ENCODE data around the gene TMEM209.
"Not testable (repeated sequence)": the region's sequence is repeated elsewhere in the genome, so short reads cannot be mapped to it uniquely, and the experiment has no call there.

Gene TMEM209

DNA sequence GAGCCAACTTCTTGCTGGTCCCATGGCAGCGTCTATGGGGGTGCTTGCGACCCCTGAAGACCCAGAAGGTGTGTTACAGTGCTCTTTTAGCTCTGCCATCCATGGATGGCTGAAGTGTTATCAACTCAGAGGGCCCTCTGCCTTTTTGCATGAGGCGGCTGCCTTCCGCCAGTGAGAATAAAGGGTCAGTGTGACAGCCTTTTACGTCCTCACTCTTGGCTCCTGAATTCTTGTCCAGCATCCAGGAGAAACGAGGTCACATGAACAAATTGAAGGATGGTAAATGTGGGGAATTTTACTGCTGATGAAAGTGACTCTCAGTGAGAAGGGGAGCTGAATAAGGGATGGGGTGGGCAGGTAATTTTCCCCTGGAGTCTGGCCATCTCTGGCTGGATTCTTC, 26.6 kb upstream of the TMEM209 start:
- Histone ChIP-seq H3K27me3 (ENCODE audit: control insufficient read depth, insufficient read depth, low read length) (no peaks in the 10 kb centered on the region), H3K4me3 (ENCODE audit: low read depth, low read length) (no peak overlapping the region), H3K4me1 (ENCODE audit: control insufficient read depth, insufficient read depth, low read length) (peaks cover 16% of the 10 kb centered on the region), H3K27ac (ENCODE audit: low read depth, low read length) (no peak overlapping the region), H3K9ac (ENCODE audit: low read length) (no peak overlapping the region), H3K36me3 (ENCODE audit: control insufficient read depth, insufficient read depth, low read length) (no peaks in the 10 kb centered on the region), H3K9me3 (ENCODE audit: control insufficient read depth, insufficient read depth, low read depth, low read length) (peaks cover 7% of the 10 kb centered on the region; the same call in 1 of the 2 replicates)

- not testable (repeated sequence) for H3K9ac ChIP-seq (ENCODE audit: low read length); H3K4me3 ChIP-seq (ENCODE audit: low read depth, low read length); H3K36me3 ChIP-seq (ENCODE audit: control insufficient read depth, insufficient read depth, low read length); H3K9me3 ChIP-seq (ENCODE audit: control insufficient read depth, insufficient read depth, low read depth, low read length); H3K27ac ChIP-seq (ENCODE audit: low read depth, low read length); H3K27me3 ChIP-seq (ENCODE audit: control insufficient read depth, insufficient read depth, low read length)
- H3K4me1 ChIP-seq (ENCODE audit: control insufficient read depth, insufficient read depth, low read length) = peaks cover 16% of the 10 kb centered on the region
Measured at GRCh38 chr7:130229981-130230380, 24.8 kb upstream of the TMEM209 start.

- peaks cover 7% of the 10 kb centered on the region; the same call in 1 of the 2 replicates for H3K9me3 ChIP-seq (ENCODE audit: control insufficient read depth, insufficient read depth, low read depth, low read length)
- no peak overlapping the region; the same call in 1 of the 2 replicates for H3K27ac ChIP-seq (ENCODE audit: low read depth, low read length)
- no peaks in the 10 kb centered on the region for H3K27me3 ChIP-seq (ENCODE audit: control insufficient read depth, insufficient read depth, low read length)
- H3K9ac ChIP-seq (ENCODE audit: low read length) = no peak overlapping the region
- H3K4me3 ChIP-seq (ENCODE audit: low read depth, low read length) = no peak overlapping the region
- peaks cover 16% of the 10 kb centered on the region for H3K4me1 ChIP-seq (ENCODE audit: control insufficient read depth, insufficient read depth, low read length)
- no peaks in the 10 kb centered on the region for H3K36me3 ChIP-seq (ENCODE audit: control insufficient read depth, insufficient read depth, low read length)
Measured at GRCh38 chr7:130228840-130229502, 23.8 kb upstream of the TMEM209 start.

- Histone ChIP-seq H3K27ac (ENCODE audit: low read depth, low read length) (no peak overlapping the region; the same call in 1 of the 2 replicates), H3K9ac (ENCODE audit: low read length) (no peak overlapping the region), H3K9me3 (ENCODE audit: control insufficient read depth, insufficient read depth, low read depth, low read length) (peaks cover 7% of the 10 kb centered on the region; the same call in 1 of the 2 replicates), H3K4me3 (ENCODE audit: low read depth, low read length) (no peak overlapping the region), H3K27me3 (ENCODE audit: control insufficient read depth, insufficient read depth, low read length) (no peaks in the 10 kb centered on the region), H3K36me3 (ENCODE audit: control insufficient read depth, insufficient read depth, low read length) (no peaks in the 10 kb centered on the region), H3K4me1 (ENCODE audit: control insufficient read depth, insufficient read depth, low read length) (peaks cover 16% of the 10 kb centered on the region)
Measured at GRCh38 chr7:130227883-130228575, 22.8 kb upstream of the TMEM209 start.

GRCh38 chr7:130226333-130226732, 21.1 kb upstream of the TMEM209 start:
- H3K9me3 ChIP-seq (ENCODE audit: control insufficient read depth, insufficient read depth, low read depth, low read length) = peaks cover 7% of the 10 kb centered on the region; the same call in 1 of the 2 replicates
- no peak overlapping the region for H3K27ac ChIP-seq (ENCODE audit: low read depth, low read length)
- peaks cover 16% of the 10 kb centered on the region for H3K4me1 ChIP-seq (ENCODE audit: control insufficient read depth, insufficient read depth, low read length)
- no peaks in the 10 kb centered on the region for H3K36me3 ChIP-seq (ENCODE audit: control insufficient read depth, insufficient read depth, low read length)
- H3K4me3 ChIP-seq (ENCODE audit: low read depth, low read length) = no peak overlapping the region
- H3K9ac ChIP-seq (ENCODE audit: low read length) = no peak overlapping the region
- no peaks in the 10 kb centered on the region for H3K27me3 ChIP-seq (ENCODE audit: control insufficient read depth, insufficient read depth, low read length)

GRCh38 chr7:130224923-130225322, 19.7 kb upstream of the TMEM209 start:
- peaks cover 16% of the 10 kb centered on the region for H3K4me1 ChIP-seq (ENCODE audit: control insufficient read depth, insufficient read depth, low read length)
- not testable (repeated sequence) for H3K36me3 ChIP-seq (ENCODE audit: control insufficient read depth, insufficient read depth, low read length); H3K27ac ChIP-seq (ENCODE audit: low read depth, low read length); H3K9ac ChIP-seq (ENCODE audit: low read length); H3K27me3 ChIP-seq (ENCODE audit: control insufficient read depth, insufficient read depth, low read length); H3K4me3 ChIP-seq (ENCODE audit: low read depth, low read length); H3K9me3 ChIP-seq (ENCODE audit: control insufficient read depth, insufficient read depth, low read depth, low read length)

DNA sequence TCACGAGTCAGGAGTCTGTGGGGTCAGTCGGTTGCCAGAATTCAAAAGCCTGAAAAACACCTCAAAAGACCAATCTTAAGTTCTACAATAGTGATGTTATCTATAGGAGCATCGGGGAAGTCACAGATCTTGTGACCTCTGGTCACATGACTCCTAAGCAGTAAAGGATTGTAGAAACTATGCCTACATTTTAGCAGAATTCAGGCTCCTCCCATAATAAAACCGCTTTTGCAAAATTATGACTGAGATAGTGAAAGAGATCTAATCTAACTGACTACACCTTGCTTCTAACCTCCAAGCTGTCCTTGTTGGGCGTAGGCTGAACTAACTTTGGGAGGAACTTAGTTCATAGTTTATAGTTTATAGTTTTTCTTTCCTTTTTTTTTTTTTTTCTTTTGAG, 19.0 kb upstream of the TMEM209 start:
- peaks cover 15% of the 10 kb centered on the region for H3K4me1 ChIP-seq (ENCODE audit: control insufficient read depth, insufficient read depth, low read length)
- H3K36me3 ChIP-seq (ENCODE audit: control insufficient read depth, insufficient read depth, low read length) = no peaks in the 10 kb centered on the region
- H3K9ac ChIP-seq (ENCODE audit: low read length) = no peak overlapping the region
- no peaks in the 10 kb centered on the region for H3K9me3 ChIP-seq (ENCODE audit: control insufficient read depth, insufficient read depth, low read depth, low read length)
- H3K4me3 ChIP-seq (ENCODE audit: low read depth, low read length) = no peak overlapping the region
- no peaks in the 10 kb centered on the region for H3K27me3 ChIP-seq (ENCODE audit: control insufficient read depth, insufficient read depth, low read length)
- H3K27ac ChIP-seq (ENCODE audit: low read depth, low read length) = no peak overlapping the region

DNA sequence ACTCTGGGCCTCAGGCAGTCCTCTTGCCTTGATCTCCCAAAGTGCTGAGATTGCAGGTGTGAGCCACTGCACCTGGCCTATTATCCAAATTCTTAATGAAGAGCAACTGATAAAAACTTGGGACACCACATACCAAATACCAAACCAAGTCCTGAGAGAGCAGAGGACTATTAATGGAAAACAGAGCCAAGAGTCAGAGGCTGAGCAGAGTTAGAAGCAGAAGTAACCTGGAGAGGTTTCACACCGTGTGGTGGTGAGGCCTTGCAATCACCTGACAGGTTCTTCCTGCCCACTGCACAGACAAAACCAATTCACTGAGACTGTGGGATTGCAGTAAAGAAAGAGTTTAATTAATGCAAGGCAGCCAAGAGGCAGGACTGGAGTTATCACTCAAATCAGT, 18.4 kb upstream of the TMEM209 start:
- Histone ChIP-seq H3K9ac (ENCODE audit: low read length) (no peak overlapping the region), H3K36me3 (ENCODE audit: control insufficient read depth, insufficient read depth, low read length) (no peaks in the 10 kb centered on the region), H3K4me3 (ENCODE audit: low read depth, low read length) (no peak overlapping the region), H3K27ac (ENCODE audit: low read depth, low read length) (no peak overlapping the region), H3K4me1 (ENCODE audit: control insufficient read depth, insufficient read depth, low read length) (peaks cover 10% of the 10 kb centered on the region), H3K27me3 (ENCODE audit: control insufficient read depth, insufficient read depth, low read length) (no peaks in the 10 kb centered on the region), H3K9me3 (ENCODE audit: control insufficient read depth, insufficient read depth, low read depth, low read length) (no peaks in the 10 kb centered on the region)

DNA sequence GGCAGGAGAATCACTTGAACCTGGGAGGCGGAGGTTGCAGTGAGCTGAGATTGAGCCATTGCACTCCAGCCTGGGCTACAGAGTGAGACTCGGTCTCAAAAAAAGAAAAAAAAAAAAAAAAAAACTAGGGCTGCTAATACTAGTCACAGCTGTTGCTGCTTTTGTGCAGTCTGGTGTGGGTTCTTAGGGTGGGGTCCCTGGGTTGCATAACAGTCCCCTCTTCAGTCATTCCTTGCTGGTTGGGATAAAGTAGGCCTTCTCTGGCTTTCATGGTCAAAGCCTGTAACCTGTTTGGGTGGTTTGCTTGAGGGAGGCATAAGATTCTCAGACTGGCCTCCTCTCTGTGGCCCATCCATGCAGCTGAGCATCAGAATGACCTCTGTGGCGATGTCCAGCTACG, 16.5 kb upstream of the TMEM209 start:
- H3K36me3 ChIP-seq (ENCODE audit: control insufficient read depth, insufficient read depth, low read length) = no peaks in the 10 kb centered on the region
- no peak overlapping the region for H3K9ac ChIP-seq (ENCODE audit: low read length)
- H3K9me3 ChIP-seq (ENCODE audit: control insufficient read depth, insufficient read depth, low read depth, low read length) = no peaks in the 10 kb centered on the region
- no peak overlapping the region for H3K27ac ChIP-seq (ENCODE audit: low read depth, low read length)
- H3K4me3 ChIP-seq (ENCODE audit: low read depth, low read length) = no peak overlapping the region
- no peaks in the 10 kb centered on the region for H3K4me1 ChIP-seq (ENCODE audit: control insufficient read depth, insufficient read depth, low read length)
- no peaks in the 10 kb centered on the region for H3K27me3 ChIP-seq (ENCODE audit: control insufficient read depth, insufficient read depth, low read length)

- Histone ChIP-seq H3K27ac (ENCODE audit: low read depth, low read length) (no peak overlapping the region), H3K4me1 (ENCODE audit: control insufficient read depth, insufficient read depth, low read length) (no peaks in the 10 kb centered on the region), H3K4me3 (ENCODE audit: low read depth, low read length) (no peak overlapping the region), H3K27me3 (ENCODE audit: control insufficient read depth, insufficient read depth, low read length) (no peaks in the 10 kb centered on the region), H3K36me3 (ENCODE audit: control insufficient read depth, insufficient read depth, low read length) (no peaks in the 10 kb centered on the region), H3K9ac (ENCODE audit: low read length) (no peak overlapping the region), H3K9me3 (ENCODE audit: control insufficient read depth, insufficient read depth, low read depth, low read length) (no peaks in the 10 kb centered on the region)
Measured at GRCh38 chr7:130219871-130220270, 14.7 kb upstream of the TMEM209 start.

DNA sequence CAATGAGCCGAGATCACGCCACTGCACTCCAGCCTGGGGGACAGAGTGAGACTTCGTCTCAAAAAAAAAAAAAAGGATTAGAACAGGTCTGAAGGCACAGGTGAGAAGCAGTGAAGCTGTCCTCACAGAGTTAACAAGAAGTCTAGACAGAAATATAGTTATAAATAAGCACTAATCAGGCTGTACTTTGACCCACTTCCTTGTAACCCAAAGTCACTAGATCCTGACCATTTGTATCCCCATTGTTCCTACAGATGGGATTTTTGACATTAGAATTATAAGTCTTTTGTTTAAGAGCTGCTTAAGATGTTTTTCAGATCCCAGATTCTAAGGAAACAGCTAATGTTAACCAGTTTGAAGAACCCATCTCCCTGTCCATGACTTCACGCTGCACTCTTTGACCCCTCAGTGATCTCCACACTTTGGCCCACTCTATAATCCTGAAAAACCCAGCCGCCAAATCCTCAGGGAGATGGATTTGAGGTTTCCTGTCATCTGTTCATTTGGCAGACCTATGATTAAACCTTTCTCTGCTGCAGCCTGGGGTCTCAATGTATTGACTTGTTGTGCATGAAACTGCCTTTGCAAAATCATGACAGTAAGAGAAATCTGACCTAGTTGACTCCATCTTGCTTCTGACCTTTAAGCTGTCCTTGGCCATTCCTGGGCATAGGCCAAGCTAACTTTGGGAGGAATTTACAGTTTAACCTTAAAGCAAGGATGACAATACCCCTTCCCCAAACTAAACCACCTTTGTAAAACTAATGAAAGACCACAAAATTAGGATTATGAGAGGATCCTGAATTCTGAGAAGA, 13.8 kb upstream of the TMEM209 start:
- Histone ChIP-seq H3K27me3 (ENCODE audit: control insufficient read depth, insufficient read depth, low read length) (no peaks in the 10 kb centered on the region), H3K4me3 (ENCODE audit: low read depth, low read length) (no peak overlapping the region), H3K4me1 (ENCODE audit: control insufficient read depth, insufficient read depth, low read length) (no peaks in the 10 kb centered on the region), H3K9ac (ENCODE audit: low read length) (no peak overlapping the region), H3K36me3 (ENCODE audit: control insufficient read depth, insufficient read depth, low read length) (no peaks in the 10 kb centered on the region), H3K9me3 (ENCODE audit: control insufficient read depth, insufficient read depth, low read depth, low read length) (no peaks in the 10 kb centered on the region), H3K27ac (ENCODE audit: low read depth, low read length) (no peak overlapping the region)

Data from HUES6 (cell line).